Activated CD4-positive, alpha-beta T cell treated with anti-CD3 and anti-CD28 coated beads for 24 hours (primary cell): ENCODE measurements around the gene HCFC1R1.
A peak's percentile ranks its signal among the peaks of the same experiment; 100 is the strongest.
"Not testable (repeated sequence)": the region's sequence is repeated elsewhere in the genome, so short reads cannot be mapped to it uniquely, and the experiment has no call there.

Experiments
- DNase-seq, 2 donors: peaks; one replicate each; pipeline ENCODE4 v3.0.0-alpha.2; 2020; ENCODE audit warnings: low read depth in 2 of 2

HCFC1R1 gene

DNA sequence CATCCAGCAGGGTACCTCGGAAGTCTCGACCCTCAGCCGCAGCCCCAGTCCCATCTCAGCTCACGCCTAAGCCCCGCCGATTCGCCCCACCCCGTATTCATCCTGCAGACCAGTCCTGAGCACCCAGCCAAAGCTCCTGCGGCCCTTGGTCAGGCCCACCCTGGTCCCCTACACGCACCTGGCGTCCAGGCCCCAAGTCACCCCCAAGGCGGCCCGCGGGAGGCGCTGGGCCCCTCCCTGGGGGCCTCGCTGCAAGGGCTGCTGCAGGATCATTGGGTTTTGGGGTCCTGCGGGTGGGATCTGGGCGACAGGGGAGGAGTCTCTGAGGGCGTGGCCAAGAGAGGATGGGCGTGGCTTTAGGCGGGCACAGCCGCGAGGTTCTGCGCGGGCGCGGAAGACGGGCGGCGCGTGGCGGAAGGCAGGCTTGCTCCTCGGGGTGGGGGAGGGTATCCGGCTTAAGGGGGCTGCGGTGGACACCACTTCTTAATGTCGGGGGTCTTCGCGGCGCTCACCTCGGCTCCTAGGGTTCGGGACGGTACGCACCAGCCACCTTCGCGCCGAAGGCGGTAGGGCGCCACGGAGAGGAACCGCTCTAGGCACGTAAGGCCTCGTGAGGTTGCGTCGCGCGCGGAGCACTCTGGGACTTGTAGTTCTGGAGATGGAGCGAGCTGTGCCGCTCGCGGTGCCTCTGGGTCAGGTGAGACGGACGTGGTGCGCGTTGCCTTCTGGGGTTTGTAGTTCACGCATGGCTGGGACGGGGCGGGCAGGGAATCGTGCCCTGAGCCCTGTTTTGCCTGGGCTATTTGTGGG is at the start of gene HCFC1R1, which contains the start of gene THOC6:
Gene HCFC1R1, minus strand, starts transcription at position 274 of the 810 bp plus-strand sequence. Its CDS starts 1 bp downstream, at position 273.
Gene THOC6, plus strand, starts transcription at position 367 of the 810 bp plus-strand sequence. Its CDS starts 292 bp downstream, at position 659.
- peak; percentile 90 to 93 for DNase-seq

DNA sequence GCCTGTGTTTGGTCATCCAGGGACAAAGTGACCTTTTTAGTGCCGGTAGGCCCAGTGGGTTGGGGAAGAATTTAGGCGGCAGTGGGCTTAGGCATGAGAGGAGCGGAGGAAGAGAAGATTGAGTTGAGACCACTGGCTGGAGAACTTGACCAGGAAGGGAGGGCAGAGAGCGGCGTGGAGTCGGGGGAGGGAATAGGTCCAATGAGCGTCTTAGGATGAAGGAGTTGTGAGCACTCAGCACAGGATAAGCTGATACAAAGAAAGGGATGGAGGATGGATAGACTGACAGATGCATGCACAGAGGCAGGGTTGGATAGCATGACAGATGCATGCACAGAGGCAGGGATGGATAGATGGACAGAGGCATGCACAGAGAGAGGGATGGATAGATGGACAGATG is 49.7 kb upstream of the HCFC1R1 start:
- no peak for DNase-seq

GRCh38 chr16:3072576-3073263 is 49.0 kb upstream of the HCFC1R1 start:
- not testable (repeated sequence) for DNase-seq

GRCh38 chr16:3072148-3072547 is 48.4 kb upstream of the HCFC1R1 start:
- not testable (repeated sequence) for DNase-seq

GRCh38 chr16:3071655-3072054 is 47.9 kb upstream of the HCFC1R1 start:
- no peak for DNase-seq

GRCh38 chr16:3070608-3071111 is 46.9 kb upstream of the HCFC1R1 start:
- no peak for DNase-seq

DNA sequence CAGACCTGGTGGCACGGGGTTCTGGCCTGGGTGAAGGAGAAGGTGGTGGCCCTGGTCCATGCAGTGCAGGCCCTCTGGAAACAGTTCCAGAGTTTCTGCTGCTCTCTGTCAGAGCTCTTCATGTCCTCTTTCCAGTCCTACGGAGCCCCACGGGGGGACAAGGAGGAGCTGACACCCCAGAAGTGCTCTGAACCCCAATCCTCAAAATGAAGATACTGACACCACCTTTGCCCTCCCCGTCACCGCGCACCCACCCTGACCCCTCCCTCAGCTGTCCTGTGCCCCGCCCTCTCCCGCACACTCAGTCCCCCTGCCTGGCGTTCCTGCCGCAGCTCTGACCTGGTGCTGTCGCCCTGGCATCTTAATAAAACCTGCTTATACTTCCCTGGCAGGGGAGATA is 45.4 kb upstream of the HCFC1R1 start:
- DNase-seq: not testable (repeated sequence)

- DNase-seq: no peak
These were observed 44.7 kb upstream of the HCFC1R1 start for GRCh38 chr16:3068487-3068886.

- DNase-seq: no peak
These were observed 42.7 kb upstream of the HCFC1R1 start for GRCh38 chr16:3066440-3066748.

DNA sequence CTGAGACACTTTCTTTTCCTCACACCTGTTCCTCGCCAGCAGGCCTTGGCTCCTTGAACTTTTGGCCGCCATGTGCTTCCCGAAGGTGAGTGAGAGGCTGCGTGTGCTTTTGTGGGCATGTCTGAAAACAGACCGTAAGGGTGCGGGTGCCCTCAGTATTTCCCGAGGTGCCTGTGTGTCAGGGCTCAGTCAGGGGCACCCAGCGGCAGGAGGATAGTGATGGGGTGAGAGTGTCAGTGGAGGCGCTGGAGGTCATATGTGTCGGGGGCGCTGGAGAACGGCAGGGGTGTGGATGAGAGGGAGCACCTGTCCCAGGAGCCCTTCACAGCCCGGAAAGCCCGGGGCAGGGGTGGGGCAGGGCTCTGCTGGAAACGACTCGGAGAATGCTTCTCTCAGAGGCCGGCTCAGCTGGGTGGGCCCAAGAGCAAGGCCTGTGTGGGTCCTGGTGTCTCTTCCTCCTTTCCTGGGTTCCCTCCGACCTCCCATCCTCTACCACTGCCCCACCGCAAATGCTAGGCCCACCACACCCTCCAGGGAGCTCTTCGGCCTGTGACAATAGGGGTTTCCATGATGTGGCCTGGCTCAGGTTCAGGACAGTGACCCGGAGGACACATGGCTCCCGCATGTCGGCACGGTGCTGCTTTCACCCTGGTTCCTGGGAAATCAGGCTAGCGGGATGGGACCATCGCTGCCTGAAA is 42.1 kb upstream of the HCFC1R1 start:
- DNase-seq: no peak

GRCh38 chr16:3065069-3065741 is 41.5 kb upstream of the HCFC1R1 start, which contains the start of gene IL32:
IL32 (plus strand) TSS chr16:3065640; CDS start chr16:3065812, 172 bp downstream.
- peak; percentile 61 to 66 for DNase-seq

DNA sequence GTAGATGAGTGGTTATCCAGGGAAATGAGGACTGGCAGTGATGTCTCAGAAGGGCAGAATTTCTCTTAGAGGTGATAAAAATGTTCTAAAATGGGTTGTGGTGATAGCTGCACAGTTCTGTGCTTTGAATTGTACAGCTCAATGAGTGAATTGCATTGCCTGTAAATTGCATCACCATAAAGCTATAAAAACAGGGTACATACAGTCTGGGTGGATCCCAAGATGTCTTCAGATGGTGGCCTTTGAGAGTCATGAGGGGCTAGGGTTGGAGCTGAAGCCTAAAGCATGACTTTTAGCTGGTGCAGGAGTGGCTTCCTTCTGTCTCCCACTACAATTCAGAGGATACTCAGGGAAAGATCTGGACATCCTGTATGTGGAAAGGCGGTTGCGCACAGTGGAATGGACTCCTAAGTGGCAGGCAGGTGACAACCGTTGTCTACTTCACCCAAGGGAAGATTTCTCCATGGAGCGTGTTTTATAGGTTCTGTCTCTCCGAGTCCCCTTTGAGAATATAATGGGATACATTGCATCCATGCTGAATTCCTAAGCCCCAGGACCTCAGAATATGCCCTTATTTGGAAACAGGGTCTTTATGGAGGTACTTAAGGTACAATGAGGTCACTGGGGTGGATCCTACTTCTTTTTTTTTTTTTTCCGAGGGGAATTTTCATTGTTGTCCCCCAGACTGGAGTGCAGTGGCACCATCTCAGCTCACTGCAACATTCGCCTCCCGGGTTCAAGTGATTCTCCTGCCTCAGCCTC is 40.1 kb upstream of the HCFC1R1 start:
- DNase-seq: no peak

- no peak for DNase-seq
These were observed 38.8 kb upstream of the HCFC1R1 start for GRCh38 chr16:3062553-3062952.

- no peak for DNase-seq
These were observed 36.8 kb upstream of the HCFC1R1 start for GRCh38 chr16:3060339-3061127.

DNA sequence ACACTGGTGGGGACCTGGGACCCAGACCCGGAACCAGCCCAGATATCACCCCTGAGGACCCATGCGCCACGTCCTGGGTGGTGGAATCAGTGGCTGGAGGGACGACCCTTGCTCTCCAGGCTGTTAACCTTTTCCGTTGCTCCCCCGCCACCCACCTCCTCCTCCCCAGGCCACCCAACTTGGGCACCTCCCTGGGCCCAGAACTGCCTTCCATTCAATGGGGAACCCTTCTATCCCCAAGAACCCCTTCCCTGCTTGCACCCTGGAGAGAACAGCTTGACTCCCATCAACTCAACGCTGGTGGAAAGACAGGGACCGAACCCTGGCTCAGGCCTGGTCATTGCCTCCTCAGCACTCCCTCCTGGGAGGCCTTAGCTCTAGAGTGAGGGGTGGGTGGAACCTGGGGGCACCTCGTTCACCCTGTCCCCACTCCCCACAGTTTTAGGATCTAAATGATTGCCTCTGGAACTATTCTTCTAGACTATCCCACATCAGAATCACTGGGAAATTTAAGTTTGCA is 36.0 kb upstream of the HCFC1R1 start:
- DNase-seq: no peak

- DNase-seq: peak; percentile 75 to 82
These were observed 35.4 kb upstream of the HCFC1R1 start for GRCh38 chr16:3059041-3059722.

DNA sequence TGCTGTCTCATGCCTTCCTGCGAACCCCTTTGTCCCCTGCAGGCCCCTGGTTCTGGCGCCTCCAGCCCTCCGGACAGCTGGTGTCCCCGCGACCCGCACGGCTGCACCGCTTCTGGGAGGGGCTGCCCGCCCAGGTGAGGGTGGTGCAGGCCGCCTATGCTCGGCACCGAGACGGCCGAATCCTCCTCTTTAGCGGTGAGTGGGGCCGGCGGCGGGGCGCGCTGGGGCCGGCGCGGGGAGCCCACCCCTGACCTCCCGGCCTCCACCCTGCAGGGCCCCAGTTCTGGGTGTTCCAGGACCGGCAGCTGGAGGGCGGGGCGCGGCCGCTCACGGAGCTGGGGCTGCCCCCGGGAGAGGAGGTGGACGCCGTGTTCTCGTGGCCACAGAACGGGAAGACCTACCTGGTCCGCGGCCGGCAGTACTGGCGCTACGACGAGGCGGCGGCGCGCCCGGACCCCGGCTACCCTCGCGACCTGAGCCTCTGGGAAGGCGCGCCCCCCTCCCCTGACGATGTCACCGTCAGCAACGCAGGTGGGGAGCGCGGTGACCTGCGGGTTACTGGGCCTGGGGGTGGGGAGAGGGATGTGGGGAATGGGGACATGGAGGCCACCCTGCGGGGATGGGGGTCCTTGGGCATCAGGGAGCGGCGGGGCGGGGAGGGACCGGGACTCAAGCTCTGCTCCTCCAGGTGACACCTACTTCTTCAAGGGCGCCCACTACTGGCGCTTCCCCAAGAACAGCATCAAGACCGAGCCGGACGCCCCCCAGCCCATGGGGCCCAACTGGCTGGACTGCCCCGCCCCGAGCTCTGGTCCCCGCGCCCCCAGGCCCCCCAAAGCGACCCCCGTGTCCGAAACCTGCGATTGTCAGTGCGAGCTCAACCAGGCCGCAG is 34.6 kb upstream of the HCFC1R1 start:
- no peak for DNase-seq
